ENCODE measurements around the gene TBC1D22A. TPM values are rescaled to one million over a fixed set of nuclear protein-coding genes. Genes with fewer than 3 reads are reported as not detected.

Gene TBC1D22A
- total and polyA plus RNA-seq, 9 of the 15 experiments (the other 6 are each of a cell fraction or from before 2014, with no cell fraction given) = 0.20 to 11.5 (median 5.2) TPM

GRCh38 chr22:47120399-47120798, 357.9 kb downstream of the TBC1D22A start:
- no peak overlapping the region for H2AFZ ChIP-seq (ENCODE audit: low read depth, low read length)
- POLR2A ChIA-PET = no interaction called here
- FAIRE-seq = no peak

More at GRCh38 chr22:47120399-47120798, 357.9 kb downstream of the TBC1D22A start:
- intact Hi-C loops (cut with micrococcal nuclease) = no loop called here
- TF ChIP-seq CREB3L1 (IDR thresholded peaks at IDR 0.05; ENCODE audit: borderline replicate concordance, low read depth) (no peak), EP300 (IDR thresholded peaks at IDR 0.05; ENCODE audit: low read length) (no peak), HINFP (tag; conservative IDR thresholded peaks at IDR 0.05; ENCODE audit: low read depth) (no peak), TRIM28 (IDR thresholded peaks at IDR 0.05) (no peak), SRSF7 (optimal IDR thresholded peaks at IDR 0.05; ENCODE audit: low read depth, low read length) (no peak), RHOXF2B (CRISPR knock-in tag; conservative IDR thresholded peaks at IDR 0.05) (no peak), BCOR (IDR thresholded peaks at IDR 0.05) (no peak), TAF1 (IDR thresholded peaks at IDR 0.05; ENCODE audit: control insufficient read depth, extremely low read depth, insufficient read depth, low read length, severe bottlenecking) (no peak), TAF7 (tag; IDR thresholded peaks at IDR 0.05) (no peak), ERF (CRISPR knock-in tag; IDR thresholded peaks at IDR 0.05) (no peak), CBFB (CRISPR knock-in tag; IDR thresholded peaks at IDR 0.05) (no peak), PHF21A (IDR thresholded peaks at IDR 0.05; ENCODE audit: borderline replicate concordance, low read depth) (no peak), TCFL5 (CRISPR knock-in tag; conservative IDR thresholded peaks at IDR 0.05) (no peak), BRCA1 (IDR thresholded peaks at IDR 0.05) (no peak), BRCA1 (CRISPR knock-in tag; IDR thresholded peaks at IDR 0.05) (no peak), EGR1 (conservative IDR thresholded peaks at IDR 0.05) (no peak), KLF1 (tag; IDR thresholded peaks at IDR 0.05) (no peak), CBX8 (IDR thresholded peaks at IDR 0.05; ENCODE audit: borderline replicate concordance, extremely low read depth, low read depth, low read length, poor library complexity, severe bottlenecking) (no peak)
- Histone ChIP-seq H3K9ac (ENCODE audit: insufficient read depth in 1 of 2, low read depth in 2 of 2, low read length in 2 of 2) (no peak overlapping the region), H3K4me3 (no peak overlapping the region), H3K9me3 (replicated peaks; ENCODE audit: control insufficient read depth, insufficient read depth, low read depth, low read length) (no peaks in the 10 kb centered on the region; the same call in 1 of the 2 replicates), H4K20me1 (replicated peaks; ENCODE audit: control insufficient read depth, insufficient read depth, low read length) (no peaks in the 10 kb centered on the region), H3K4me2 (ENCODE audit: insufficient read depth, low read length) (no peak overlapping the region), H3K36me3 (ENCODE audit: control insufficient read depth, insufficient read depth, low read length) (no peaks in the 10 kb centered on the region), H3K27ac (ENCODE audit: extremely low read depth, low read depth, low read length) (no peak overlapping the region), H3K79me2 (ENCODE audit: control insufficient read depth, insufficient read depth, low read length) (no peaks in the 10 kb centered on the region), H3K4me1 (replicated peaks in 1 of 2; ENCODE audit: control insufficient read depth in 2 of 2, insufficient read depth in 2 of 2, low read length in 2 of 2) (peaks cover 0 to 13% of the 10 kb centered on the region in 2 experiments; a peak in 1 of 5 replicates), H3K27me3 (ENCODE audit: control insufficient read depth in 2 of 2, insufficient read depth in 2 of 2, low read length in 2 of 2) (no peaks in the 10 kb centered on the region), H3K9me1 (ENCODE audit: control insufficient read depth, insufficient read depth, low read length) (no peaks in the 10 kb centered on the region)
- CTCF ChIA-PET (ENCODE audit: low intra/inter-chr PET ratio) = no interaction called here
- in situ Hi-C loops (cut with MboI) = no loop called here
- 32% methylated on average over 2 of the region's 2 CpGs for WGBS (ENCODE audit: insufficient coverage, low coverage, missing lambda C conversion rate)
- no peak for ATAC-seq
- no peak for DNase-seq (ENCODE audit: extremely low read depth in 1 of 4, low spot score in 3 of 4)
- BruUV-seq (replicated peaks) = no TSS peak

All from K562 (cell line).